T-helper 9 cell (primary cell): ENCODE measurements around the gene USP37.

ENCODE experiments used
- DNase-seq: peaks from one replicate; pipeline ENCODE4 v3.0.0-alpha.2; 2020
- total RNA-seq, 2 donors: gene quantifications; one replicate each; lab custom pipeline; 2026; lab: John Stamatoyannopoulos, UW

USP37 gene, protein sequence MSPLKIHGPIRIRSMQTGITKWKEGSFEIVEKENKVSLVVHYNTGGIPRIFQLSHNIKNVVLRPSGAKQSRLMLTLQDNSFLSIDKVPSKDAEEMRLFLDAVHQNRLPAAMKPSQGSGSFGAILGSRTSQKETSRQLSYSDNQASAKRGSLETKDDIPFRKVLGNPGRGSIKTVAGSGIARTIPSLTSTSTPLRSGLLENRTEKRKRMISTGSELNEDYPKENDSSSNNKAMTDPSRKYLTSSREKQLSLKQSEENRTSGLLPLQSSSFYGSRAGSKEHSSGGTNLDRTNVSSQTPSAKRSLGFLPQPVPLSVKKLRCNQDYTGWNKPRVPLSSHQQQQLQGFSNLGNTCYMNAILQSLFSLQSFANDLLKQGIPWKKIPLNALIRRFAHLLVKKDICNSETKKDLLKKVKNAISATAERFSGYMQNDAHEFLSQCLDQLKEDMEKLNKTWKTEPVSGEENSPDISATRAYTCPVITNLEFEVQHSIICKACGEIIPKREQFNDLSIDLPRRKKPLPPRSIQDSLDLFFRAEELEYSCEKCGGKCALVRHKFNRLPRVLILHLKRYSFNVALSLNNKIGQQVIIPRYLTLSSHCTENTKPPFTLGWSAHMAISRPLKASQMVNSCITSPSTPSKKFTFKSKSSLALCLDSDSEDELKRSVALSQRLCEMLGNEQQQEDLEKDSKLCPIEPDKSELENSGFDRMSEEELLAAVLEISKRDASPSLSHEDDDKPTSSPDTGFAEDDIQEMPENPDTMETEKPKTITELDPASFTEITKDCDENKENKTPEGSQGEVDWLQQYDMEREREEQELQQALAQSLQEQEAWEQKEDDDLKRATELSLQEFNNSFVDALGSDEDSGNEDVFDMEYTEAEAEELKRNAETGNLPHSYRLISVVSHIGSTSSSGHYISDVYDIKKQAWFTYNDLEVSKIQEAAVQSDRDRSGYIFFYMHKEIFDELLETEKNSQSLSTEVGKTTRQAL
- total RNA-seq = 39.6 to 81.0 reads per million in 2 donors

GRCh38 chr2:218568190-218569037 is at the start of gene USP37, which contains the start of gene CNOT9:
Gene USP37 (minus strand): TSS chr2:218568351. CDS start chr2:218558653, 9,698 bp downstream.
Gene CNOT9 (plus strand): TSS chr2:218568839. CDS start chr2:218568955, 116 bp downstream.
- DNase-seq = peak; percentile 100

DNA sequence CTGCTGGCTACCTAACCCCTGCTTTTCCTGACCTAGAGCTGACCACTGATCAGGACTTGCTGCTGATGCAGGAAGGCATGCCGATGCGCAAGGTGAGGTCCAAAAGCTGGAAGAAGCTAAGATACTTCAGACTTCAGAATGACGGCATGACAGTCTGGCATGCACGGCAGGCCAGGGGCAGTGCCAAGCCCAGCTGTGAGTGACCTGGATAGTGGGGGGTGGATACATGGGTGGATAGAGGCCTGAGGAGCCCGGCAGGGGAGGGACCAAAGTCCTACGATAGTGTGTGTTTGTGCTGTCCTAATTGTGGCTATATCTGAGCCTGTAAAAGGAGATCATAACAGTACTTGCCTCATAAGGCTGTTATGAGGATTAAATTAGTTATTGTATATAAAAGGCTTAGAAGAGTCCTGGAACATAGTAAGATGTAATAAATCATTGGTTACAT is 47.7 kb upstream of the USP37 start:
- no peak for DNase-seq

DNA sequence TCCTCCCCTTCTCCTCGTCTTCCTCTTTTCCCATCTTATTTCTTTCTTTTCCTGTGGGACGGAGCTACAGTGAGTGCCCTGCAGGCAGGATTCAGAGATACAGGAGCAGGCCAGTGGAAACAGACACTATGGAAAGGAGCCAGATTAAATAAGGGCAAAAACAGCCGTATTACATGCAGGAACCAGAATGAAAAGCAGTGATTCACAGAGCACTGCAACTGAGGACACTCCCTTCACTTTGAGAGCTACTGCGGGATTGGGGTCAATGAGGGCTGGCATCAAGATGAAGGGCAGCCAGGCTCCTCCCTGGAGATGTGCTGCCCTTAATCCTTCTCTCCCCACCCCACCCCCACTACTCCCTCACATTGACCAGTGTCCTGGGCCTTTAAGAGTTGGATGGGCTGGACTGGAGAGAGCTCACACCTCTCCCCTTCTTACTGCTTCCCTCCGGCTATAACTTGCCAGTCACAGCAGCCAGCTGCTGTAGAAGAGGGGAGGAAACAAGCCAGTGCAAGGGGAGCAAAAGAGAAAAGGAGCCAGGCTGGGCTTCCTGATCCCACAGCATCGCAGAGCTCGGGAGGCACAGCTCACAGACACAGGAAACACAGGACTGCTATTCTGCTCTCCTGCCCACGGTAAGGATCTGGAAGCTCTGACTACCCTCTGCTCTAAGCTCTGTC is 39.4 kb upstream of the USP37 start, which contains the start of gene PLCD4:
PLCD4 (plus strand) TSS at position 464 of the 680 bp plus-strand sequence. CDS start 7,841 bp downstream, outside the sequence.
- no peak for DNase-seq

- DNase-seq = no peak
Observed at GRCh38 chr2:218605432-218605831, 37.3 kb upstream of the USP37 start.

- DNase-seq = no peak
Observed at GRCh38 chr2:218585541-218585940, 17.4 kb upstream of the USP37 start.

DNA sequence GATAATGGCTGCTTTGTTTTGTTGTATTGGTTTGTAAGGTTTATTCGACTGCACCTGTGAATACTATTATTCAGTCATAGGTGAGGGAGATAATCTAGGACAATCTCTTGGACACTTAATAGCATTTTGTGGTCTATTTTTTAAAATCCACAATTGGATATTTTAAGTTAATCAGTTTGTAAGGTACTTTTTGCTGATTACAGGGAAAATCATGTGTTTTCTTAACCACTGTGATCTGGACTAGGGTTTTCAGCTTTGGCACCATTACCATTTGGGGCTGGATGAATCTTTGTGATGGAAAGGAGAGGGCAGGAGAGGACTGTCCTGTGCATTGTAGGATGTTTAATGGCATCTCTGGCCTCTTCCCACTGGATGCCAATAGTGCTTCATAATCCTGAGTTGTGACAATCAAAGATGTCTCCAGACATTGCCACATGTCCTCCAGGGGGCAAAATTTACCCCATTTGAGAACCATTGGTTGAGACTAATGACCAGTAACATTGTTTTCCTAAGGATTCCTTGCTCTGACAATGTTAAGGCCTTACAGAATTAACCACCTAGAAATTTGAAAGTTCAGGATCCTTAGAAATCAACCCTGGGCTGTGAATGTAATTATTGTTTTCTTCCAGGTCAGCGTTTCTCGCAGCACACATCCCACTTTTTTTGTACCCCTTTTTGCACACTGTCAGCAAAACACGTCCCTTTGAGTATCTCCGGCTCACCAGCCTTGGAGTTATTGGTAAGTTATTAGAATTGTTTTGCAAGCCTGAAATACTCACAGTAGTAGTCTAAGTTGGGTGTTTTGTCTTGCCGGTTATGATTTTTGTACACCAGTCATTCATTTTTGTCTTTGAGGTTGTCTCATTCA is 16.1 kb upstream of the USP37 start:
- DNase-seq = no peak

DNA sequence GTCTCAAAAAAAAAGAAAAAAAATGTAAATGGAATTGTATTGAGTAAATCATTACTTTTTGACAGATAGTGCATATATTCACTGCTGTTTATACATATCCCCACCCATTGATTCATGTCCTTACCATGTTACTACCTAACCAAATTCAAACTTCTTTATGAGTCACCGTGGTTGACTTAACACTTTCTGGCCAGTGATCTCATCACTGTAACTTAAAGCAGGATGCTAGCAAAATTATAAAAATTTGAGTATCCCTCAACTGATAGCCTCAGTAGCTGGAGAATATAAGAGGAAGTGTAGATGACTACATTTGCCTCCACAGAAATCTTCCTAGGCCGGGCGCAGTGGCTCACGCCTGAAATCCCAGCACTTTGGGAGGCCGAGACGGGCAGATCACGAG is 13.9 kb upstream of the USP37 start:
- no peak for DNase-seq

- DNase-seq = no peak
Observed at GRCh38 chr2:218578272-218578877, 10.2 kb upstream of the USP37 start.

DNA sequence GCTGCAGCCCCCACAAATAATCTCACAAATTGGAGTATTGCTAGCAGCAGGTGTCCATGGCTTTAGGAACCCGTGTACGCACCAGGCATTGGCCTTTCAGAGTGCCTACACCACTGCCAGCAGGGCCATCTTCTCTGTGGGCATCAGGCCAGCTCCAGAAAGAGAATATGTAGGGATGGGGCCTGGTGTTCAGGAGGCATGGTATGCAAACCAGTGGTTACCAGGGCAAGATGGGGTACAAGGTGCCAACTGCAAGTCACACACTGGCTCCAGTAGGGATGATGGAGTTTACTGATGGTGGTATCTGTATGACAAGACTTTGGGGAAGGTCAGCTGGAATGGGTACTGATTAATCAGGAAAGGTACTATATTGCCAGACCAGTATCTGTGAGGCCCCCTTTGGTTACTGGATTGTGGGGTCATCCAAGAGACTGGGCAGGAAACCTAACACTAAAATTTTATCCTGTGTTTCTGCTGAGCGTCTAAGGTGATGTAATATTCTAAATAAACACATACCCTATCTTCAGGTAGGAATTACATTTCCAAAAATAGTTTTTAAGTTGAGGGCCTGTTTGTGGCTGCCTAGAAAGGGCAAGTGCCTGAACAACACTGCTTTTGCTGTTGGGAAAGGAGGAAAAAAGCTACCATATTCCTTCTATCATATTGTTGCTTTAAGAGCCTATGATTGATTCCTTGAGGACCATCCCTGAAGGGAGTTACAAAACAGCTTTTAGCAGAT is 9.5 kb upstream of the USP37 start:
- no peak for DNase-seq

GRCh38 chr2:218576854-218577253 is 8.7 kb upstream of the USP37 start:
- no peak for DNase-seq

GRCh38 chr2:218570850-218571249 is 2.7 kb upstream of the USP37 start:
- no peak for DNase-seq

DNA sequence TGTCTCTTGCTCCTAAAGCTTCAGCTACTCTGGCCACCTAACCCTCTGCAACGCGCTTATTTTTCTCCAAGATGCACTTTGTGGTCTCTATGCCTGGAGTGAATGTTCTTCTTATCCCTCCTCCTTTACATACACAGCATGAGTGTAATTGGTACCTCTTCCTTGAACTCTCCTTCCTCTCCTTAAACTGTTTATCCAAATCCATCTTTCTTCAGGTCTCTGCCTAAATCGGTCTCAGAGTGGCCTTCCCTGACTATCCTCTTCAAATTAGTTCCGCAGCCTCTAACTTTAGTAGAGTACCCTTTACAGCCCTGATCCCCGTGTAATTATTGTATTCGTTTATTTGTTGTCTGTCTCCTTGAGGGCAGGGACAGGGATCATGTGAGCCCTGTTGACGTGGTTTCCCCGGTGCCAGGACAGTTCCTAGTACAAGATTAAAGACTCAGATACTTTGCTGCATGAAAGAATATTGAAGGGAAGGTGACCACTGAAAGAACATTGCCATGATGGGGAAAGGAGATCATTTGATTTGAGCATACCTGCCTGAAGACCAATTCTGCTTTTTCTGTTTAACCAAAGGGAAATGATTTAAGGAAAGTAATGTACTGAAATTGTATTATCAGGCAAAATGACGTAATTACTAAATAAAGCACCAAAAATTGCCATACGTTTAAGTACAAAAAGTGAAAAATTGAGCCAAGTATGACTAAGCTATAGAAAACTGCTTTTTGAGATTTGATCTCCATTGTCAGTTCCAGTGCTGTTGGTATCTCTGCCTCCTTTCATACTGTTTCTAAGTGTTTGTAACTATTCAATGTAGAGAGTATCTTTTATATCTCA is 1.7 kb upstream of the USP37 start:
- no peak for DNase-seq

- peak; percentile 60 for DNase-seq
Observed at GRCh38 chr2:218569038-218569431, 884 bp upstream of the USP37 start.

DNA sequence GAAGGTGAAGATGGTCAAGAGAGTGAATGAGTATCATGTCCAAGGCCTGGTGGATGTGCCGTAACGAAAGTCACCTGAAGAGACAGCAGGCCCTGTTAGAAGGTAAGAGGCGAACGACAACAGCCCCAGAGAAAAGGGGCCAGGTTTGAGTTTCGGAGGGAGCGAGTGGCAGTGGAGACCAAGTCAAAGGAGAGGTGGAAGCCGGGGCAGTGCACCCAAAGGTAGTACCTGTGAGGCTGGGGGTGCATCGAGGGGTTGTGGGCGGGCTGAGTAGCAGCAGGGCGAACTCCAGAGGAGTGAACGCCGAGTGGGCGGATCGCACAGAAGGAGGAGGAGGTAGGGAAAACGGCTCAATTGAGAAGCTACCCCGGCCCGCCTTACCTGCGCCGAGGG is 358 bp downstream of the USP37 start:
- peak; percentile 65 for DNase-seq

GRCh38 chr2:218566296-218566695 is 1.9 kb downstream of the USP37 start:
- DNase-seq = no peak

- DNase-seq = no peak
Observed at GRCh38 chr2:218564056-218564455, 4.1 kb downstream of the USP37 start.

DNA sequence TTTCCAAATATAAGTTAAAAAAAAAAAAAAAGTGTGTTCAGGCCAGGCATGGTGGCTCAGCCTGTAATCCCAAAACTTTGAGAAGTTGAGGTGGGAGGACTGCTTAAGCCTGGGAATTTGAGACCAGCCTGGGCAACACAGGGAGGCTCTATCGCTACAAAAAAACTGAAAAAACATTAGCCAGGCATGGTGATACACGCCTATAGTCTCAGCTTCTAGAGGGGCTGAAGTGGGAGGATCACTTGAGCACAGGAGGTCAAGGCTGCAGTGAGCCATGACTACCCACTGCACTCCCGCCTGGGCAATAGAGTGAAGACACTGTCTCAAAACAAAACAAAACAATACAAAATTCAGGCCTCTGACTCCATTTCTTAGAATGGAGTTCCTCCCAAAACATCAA is 9.2 kb downstream of the USP37 start:
- DNase-seq = no peak

DNA sequence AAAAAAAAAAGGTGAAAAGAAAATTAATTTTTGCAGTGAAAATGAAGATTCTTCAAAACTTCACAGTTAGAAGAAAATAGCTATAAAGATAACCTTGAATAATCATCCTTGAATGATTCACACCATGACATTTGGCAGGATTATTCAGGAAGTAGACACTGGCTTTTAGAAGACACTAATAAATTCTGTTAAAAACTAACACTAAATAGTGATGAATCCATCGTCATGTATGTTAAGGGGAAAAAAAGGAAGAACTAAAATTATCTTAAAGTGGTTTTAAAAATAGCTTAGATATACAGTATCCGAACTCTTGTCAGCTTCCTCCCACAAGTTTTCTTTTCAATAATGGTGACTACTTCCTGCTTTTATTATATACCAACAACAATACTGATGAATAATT is 10.2 kb downstream of the USP37 start:
- no peak for DNase-seq
